ENCODE data around the gene IKBIP.
"Not testable (repeated sequence)": the region's sequence is repeated elsewhere in the genome, so short reads cannot be mapped to it uniquely, and the experiment has no call there.

IKBIP gene

GRCh38 chr12:98644712-98645571 lies at the start of gene IKBIP, which contains the start of gene APAF1:
Gene IKBIP (minus strand): TSS chr12:98644788. CDS start chr12:98644701, 87 bp downstream.
Gene APAF1 (plus strand): TSS chr12:98645290. CDS start chr12:98648360, 3,070 bp downstream.
- peak; percentile 97 for DNase-seq

- no peak for DNase-seq
These were observed 46.8 kb upstream of the IKBIP start for GRCh38 chr12:98691351-98691750.

GRCh38 chr12:98686603-98687002 lies 42.0 kb upstream of the IKBIP start:
- DNase-seq = no peak

GRCh38 chr12:98684199-98684598 lies 39.6 kb upstream of the IKBIP start:
- no peak for DNase-seq

- DNase-seq = no peak
These were observed 35.0 kb upstream of the IKBIP start for GRCh38 chr12:98679611-98680005.

- no peak for DNase-seq
These were observed 34.5 kb upstream of the IKBIP start for GRCh38 chr12:98678946-98679610.

- DNase-seq = no peak
These were observed 33.8 kb upstream of the IKBIP start for GRCh38 chr12:98678236-98678945.

- DNase-seq = no peak
These were observed 30.3 kb upstream of the IKBIP start for GRCh38 chr12:98674841-98675240.

GRCh38 chr12:98671459-98671858 lies 26.9 kb upstream of the IKBIP start:
- DNase-seq = no peak

- no peak for DNase-seq
These were observed 25.2 kb upstream of the IKBIP start for GRCh38 chr12:98669751-98670150.

GRCh38 chr12:98660521-98660920 lies 15.9 kb upstream of the IKBIP start:
- no peak for DNase-seq

GRCh38 chr12:98656289-98657101 lies 11.9 kb upstream of the IKBIP start:
- DNase-seq = peak; percentile 26

- DNase-seq = peak; percentile 89
These were observed 9.4 kb upstream of the IKBIP start for GRCh38 chr12:98653866-98654493.

GRCh38 chr12:98651328-98651727 lies 6.7 kb upstream of the IKBIP start:
- no peak for DNase-seq

- DNase-seq = peak; percentile 61
These were observed 1.9 kb upstream of the IKBIP start for GRCh38 chr12:98646294-98647090.

GRCh38 chr12:98645572-98646067 lies 1.0 kb upstream of the IKBIP start:
- peak; percentile 55 for DNase-seq

GRCh38 chr12:98644433-98644711 lies 216 bp downstream of the IKBIP start:
- no peak for DNase-seq

GRCh38 chr12:98642801-98643200 lies 1.8 kb downstream of the IKBIP start:
- not testable (repeated sequence) for DNase-seq

- DNase-seq = no peak
These were observed 5.1 kb downstream of the IKBIP start for GRCh38 chr12:98639491-98639890.

- no peak for DNase-seq
These were observed 6.6 kb downstream of the IKBIP start for GRCh38 chr12:98638009-98638408.

- no peak for DNase-seq
These were observed 7.5 kb downstream of the IKBIP start for GRCh38 chr12:98637068-98637467.

Measured in hematopoietic multipotent progenitor cell treated with erythropoietin and hydrocortisone succinate and interleukin-3 and kit ligand, for 6 days (in vitro differentiated cells).